ENCODE results near the gene C6orf136.

C6orf136 gene

DNA sequence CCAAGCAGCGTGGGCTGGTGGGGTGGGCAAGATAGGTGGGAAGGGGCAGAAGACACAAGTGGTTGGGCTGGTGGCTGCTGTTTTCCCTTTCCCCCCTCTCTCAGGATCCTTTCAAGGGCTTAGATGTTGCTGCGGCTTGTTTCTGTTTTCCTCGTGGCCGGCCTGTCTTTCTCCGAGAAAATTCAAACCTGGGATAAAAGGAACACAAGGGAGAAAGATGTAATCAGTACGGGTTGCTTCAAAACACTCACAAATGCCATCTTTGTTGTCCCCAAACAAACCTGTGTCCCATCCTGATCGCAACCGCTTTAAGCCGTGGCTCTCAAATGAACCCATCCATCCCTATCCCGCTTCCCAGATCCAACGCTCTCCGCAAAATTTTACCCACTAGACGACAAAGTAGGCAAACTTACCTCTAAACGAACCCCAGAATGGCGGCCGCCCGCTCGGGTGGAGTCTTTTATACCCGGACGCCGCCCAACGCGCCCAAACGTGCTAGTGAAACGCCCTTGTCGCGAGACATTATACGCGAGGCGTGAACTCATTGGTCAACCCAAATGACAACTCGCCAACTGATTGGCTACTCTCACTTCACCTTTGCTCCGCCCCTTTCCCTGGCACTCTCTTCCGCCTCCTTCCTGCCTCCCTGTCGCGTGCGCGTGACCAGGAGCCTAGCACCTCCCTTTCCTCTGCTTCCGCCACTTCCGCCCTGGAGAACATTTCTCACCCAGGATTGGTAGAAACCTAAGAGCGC is 29.9 kb upstream of the C6orf136 start, which contains the start of gene PPP1R10:
TSS of gene PPP1R10 (minus strand) at position 433 of the 754 bp plus-strand sequence. CDS start 7,299 bp downstream, outside the sequence.
- H3K4me3 ChIP-seq (ENCODE audit: low read depth in 1 of 2, low read length in 1 of 2) = peak within 1 kb of the TSS; percentile 82 to 92
- H3K4me1 ChIP-seq (ENCODE audit: control insufficient read depth in 1 of 2, insufficient read depth in 1 of 2, low read depth in 1 of 2, low read length in 1 of 2) = peaks cover 38 to 42% of the 10 kb centered on the region in 2 experiments
- TF ChIP-seq, protein P1, sequence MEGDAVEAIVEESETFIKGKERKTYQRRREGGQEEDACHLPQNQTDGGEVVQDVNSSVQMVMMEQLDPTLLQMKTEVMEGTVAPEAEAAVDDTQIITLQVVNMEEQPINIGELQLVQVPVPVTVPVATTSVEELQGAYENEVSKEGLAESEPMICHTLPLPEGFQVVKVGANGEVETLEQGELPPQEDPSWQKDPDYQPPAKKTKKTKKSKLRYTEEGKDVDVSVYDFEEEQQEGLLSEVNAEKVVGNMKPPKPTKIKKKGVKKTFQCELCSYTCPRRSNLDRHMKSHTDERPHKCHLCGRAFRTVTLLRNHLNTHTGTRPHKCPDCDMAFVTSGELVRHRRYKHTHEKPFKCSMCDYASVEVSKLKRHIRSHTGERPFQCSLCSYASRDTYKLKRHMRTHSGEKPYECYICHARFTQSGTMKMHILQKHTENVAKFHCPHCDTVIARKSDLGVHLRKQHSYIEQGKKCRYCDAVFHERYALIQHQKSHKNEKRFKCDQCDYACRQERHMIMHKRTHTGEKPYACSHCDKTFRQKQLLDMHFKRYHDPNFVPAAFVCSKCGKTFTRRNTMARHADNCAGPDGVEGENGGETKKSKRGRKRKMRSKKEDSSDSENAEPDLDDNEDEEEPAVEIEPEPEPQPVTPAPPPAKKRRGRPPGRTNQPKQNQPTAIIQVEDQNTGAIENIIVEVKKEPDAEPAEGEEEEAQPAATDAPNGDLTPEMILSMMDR (IDR thresholded peaks at IDR 0.05) = no peak
- no peaks in the 10 kb centered on the region for H3K27me3 ChIP-seq
- H3K9me3 ChIP-seq = no peaks in the 10 kb centered on the region
- peak within 1 kb of the TSS; percentile 98 for H3K27ac ChIP-seq
- H3K36me3 ChIP-seq = peaks cover 15% of the 10 kb centered on the region

DNA sequence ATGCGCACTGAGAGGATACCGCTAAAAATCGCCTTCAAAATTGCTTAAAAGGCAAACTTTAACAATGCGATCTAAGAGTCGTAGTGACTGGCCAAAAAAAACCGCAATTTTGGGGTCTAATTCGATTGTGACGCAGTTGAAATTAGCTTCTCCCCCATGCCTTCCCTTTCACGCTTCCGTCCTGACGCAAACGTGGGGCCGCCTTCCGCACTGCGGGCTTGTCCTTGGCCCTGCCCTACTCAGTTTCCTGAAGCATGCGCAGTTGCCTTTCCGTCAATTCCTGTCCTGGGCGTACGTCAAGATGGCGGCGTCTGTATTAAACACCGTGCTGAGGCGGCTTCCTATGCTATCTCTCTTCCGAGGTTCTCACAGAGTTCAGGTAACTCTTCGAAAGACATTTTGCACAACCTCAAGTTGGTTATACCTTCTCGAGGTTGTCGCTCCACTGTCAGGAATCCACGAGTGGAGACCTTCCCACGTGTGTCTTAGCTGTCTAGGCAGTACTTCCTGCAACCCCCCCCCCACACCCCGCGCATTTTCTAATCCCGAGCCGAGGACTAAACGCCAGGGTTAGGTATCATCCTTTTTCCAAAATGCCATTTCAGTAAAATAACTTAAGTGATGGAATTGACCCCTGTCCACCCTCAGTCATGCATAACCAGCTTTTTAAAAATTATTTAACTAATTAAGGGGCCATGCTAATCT is 29.2 kb upstream of the C6orf136 start, which contains the start of gene MRPS18B:
TSS of gene MRPS18B (plus strand) at position 276 of the 705 bp plus-strand sequence. CDS start at position 302, 26 bp downstream.
- Histone ChIP-seq H3K36me3 (peaks cover 15% of the 10 kb centered on the region), H3K4me3 (ENCODE audit: low read depth in 1 of 2, low read length in 1 of 2) (peak within 1 kb of the TSS; percentile 82 to 92), H3K27me3 (no peaks in the 10 kb centered on the region), H3K27ac (peak within 1 kb of the TSS; percentile 98), H3K9me3 (no peaks in the 10 kb centered on the region), H3K4me1 (ENCODE audit: control insufficient read depth in 1 of 2, insufficient read depth in 1 of 2, low read depth in 1 of 2, low read length in 1 of 2) (peaks cover 31 to 38% of the 10 kb centered on the region in 2 experiments)
- TF ChIP-seq, protein P1 (IDR thresholded peaks at IDR 0.05) = no peak

DNA sequence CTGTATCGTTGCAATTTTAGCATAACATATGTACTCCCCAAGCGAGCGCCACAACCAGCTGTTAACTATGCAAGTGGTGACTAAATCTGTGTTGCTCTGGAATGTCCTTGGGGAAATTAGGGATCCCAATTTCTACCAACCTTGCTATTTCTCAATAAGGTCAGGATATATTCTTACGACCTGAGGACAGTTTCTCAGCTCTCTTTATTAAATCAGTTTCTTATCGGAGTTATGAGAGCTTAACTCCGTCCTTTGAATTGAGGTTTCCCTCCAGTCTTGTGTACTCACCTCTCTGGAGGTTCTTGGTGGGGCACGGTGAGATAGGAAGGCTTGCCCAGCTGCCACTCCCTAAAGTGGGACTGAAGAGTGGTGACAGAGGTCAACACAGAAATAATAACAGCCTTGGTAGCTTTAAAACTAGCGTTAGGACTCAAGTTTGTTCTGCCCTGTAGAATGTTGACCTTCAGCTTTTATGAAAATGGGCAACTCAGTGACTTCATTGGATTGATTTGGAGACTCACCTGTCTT is 28.6 kb upstream of the C6orf136 start:
- Histone ChIP-seq H3K9me3 (no peaks in the 10 kb centered on the region), H3K27me3 (no peaks in the 10 kb centered on the region), H3K27ac (peak overlapping the region; percentile 98), H3K4me1 (ENCODE audit: control insufficient read depth in 1 of 2, insufficient read depth in 1 of 2, low read depth in 1 of 2, low read length in 1 of 2) (peaks cover 24 to 38% of the 10 kb centered on the region in 2 experiments), H3K36me3 (peaks cover 15% of the 10 kb centered on the region), H3K4me3 (ENCODE audit: low read depth in 1 of 2, low read length in 1 of 2) (peak overlapping the region; percentile 82 to 92)
- TF ChIP-seq, protein P1 (IDR thresholded peaks at IDR 0.05) = no peak

DNA sequence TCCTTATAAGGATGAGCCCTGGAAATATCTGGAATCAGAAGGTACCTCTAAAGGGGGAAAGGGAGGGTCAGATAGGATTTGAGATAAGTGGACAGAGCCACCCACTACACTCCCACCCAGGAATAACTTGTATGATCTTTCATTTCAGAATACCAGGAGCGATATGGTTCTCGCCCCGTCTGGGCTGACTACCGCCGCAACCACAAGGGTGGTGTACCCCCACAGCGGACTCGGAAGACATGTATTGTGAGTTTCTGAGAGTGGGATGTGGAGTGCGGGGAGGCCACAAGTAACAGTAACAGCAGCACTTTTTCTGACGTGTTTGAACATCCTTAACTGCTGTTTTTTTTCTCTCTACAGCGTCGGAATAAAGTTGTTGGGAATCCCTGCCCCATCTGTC is 27.4 kb upstream of the C6orf136 start:
- H3K9me3 ChIP-seq = no peaks in the 10 kb centered on the region
- TF ChIP-seq, protein P1 (IDR thresholded peaks at IDR 0.05) = no peak
- no peak overlapping the region for H3K4me3 ChIP-seq (ENCODE audit: low read depth in 1 of 2, low read length in 1 of 2)
- H3K27ac ChIP-seq = no peak overlapping the region
- peaks cover 12 to 31% of the 10 kb centered on the region in 2 experiments for H3K4me1 ChIP-seq (ENCODE audit: control insufficient read depth in 1 of 2, insufficient read depth in 1 of 2, low read depth in 1 of 2, low read length in 1 of 2)
- peaks cover 15% of the 10 kb centered on the region for H3K36me3 ChIP-seq
- no peaks in the 10 kb centered on the region for H3K27me3 ChIP-seq

DNA sequence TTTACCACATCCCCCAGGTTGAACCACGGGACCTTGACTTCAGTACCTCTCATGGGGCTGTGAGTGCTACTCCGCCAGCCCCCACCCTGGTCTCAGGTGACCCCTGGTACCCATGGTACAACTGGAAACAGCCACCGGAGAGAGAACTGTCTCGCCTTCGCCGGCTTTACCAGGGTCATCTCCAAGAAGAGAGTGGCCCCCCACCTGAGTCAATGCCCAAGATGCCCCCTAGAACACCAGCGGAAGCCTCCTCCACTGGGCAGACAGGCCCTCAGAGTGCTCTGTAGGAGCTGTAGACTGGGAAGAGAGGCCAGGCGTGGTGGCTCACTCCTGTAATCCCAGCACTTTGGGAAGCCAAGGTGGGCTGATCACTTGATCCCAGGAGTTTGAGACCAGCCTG is 21.4 kb upstream of the C6orf136 start:
- Histone ChIP-seq H3K4me1 (ENCODE audit: control insufficient read depth in 1 of 2, insufficient read depth in 1 of 2, low read depth in 1 of 2, low read length in 1 of 2) (peaks cover 20 to 36% of the 10 kb centered on the region in 2 experiments), H3K36me3 (no peaks in the 10 kb centered on the region), H3K9me3 (no peaks in the 10 kb centered on the region), H3K4me3 (ENCODE audit: low read depth in 1 of 2, low read length in 1 of 2) (no peak overlapping the region), H3K27me3 (no peaks in the 10 kb centered on the region), H3K27ac (peak overlapping the region; percentile 88)
- TF ChIP-seq, protein P1 (IDR thresholded peaks at IDR 0.05) = no peak

All from neutrophil (primary cell).